Spinal cord (tissue), 10 donors: Measurements from ENCODE around the gene BEND7. TPM values are rescaled to one million over a fixed set of nuclear protein-coding genes. Genes with fewer than 3 reads are reported as not detected.

Source experiments
- DNase-seq, 6 donors: peaks; one replicate each; pipeline versions ENCODE4 v3.0.0 to v3.0.0-alpha.2; 2013 to 2015; ENCODE audit warnings: low spot score in 6 of 6, low read depth in 4 of 6
- H3K27ac ChIP-seq: one replicate; pipeline ENCODE4 v1.5.1; 2013; ENCODE audit warnings: low read depth, low read length, control low read depth
- H3K27me3 ChIP-seq: one replicate; pipeline ENCODE4 v1.6.1; 2013; ENCODE audit warnings: low read length; ENCODE audit not compliant: control insufficient read depth, insufficient read depth
- H3K36me3 ChIP-seq: one replicate; pipeline ENCODE4 v1.6.1; 2013; ENCODE audit warnings: low read length; ENCODE audit not compliant: control insufficient read depth, insufficient read depth
- H3K4me1 ChIP-seq: one replicate; pipeline ENCODE4 v1.6.1; 2013; ENCODE audit warnings: low read length; ENCODE audit not compliant: control insufficient read depth, insufficient read depth
- H3K4me3 ChIP-seq: one replicate; pipeline ENCODE4 v1.5.1; 2013; ENCODE audit warnings: low read depth, low read length, control low read depth
- H3K9me3 ChIP-seq: one replicate; pipeline ENCODE4 v1.6.1; 2013; ENCODE audit warnings: low read length; ENCODE audit not compliant: control insufficient read depth, insufficient read depth
- WGBS: methylation state at CpG from one replicate; pipeline ENCODE4 v1.1.5; 2013; ENCODE audit warnings: missing lambda C conversion rate; ENCODE audit not compliant: insufficient coverage; 5-methylcytosine and 5-hydroxymethylcytosine counted together
- polyA plus RNA-seq, 2 donors: library from polyadenylated mRNA; unstranded; fragments of 120-200 nt; gene quantifications; one replicate each; pipeline ENCODE4 v1.2.1, GENCODE V29; 2013; ENCODE audit not compliant: insufficient read length in 2 of 2
- total RNA-seq, 2 donors: library from RNA; depleted of rRNA in 1 of 2; stranded (reverse); fragments of 120-200 nt in 1 of 2; fragments of >200 nt in 1 of 2; gene quantifications; one replicate each; pipeline versions ENCODE4 v1.2.3 to v1.2.4, GENCODE V29; 2013 to 2014
- donor health status: healthy.

The BEND7 gene
- total and polyA plus RNA-seq, 4 donors: 20.0 to 28.2 (median 24.2) TPM

GRCh38 chr10:13400196-13400965 is 128.4 kb downstream of the BEND7 start:
- no peak overlapping the region for H3K4me3 ChIP-seq
- no peaks in the 10 kb centered on the region for H3K36me3 ChIP-seq
- WGBS: 71% methylated on average over 6 of the region's 15 CpGs
- H3K27me3 ChIP-seq: no peaks in the 10 kb centered on the region
- no peaks in the 10 kb centered on the region for H3K4me1 ChIP-seq
- DNase-seq: no peak
- H3K9me3 ChIP-seq: no peaks in the 10 kb centered on the region
- no peak overlapping the region for H3K27ac ChIP-seq

- no peak overlapping the region for H3K27ac ChIP-seq
- H3K4me3 ChIP-seq: no peak overlapping the region
- H3K4me1 ChIP-seq: no peaks in the 10 kb centered on the region
- no CpG with 5 or more reads among the region's 2 CpGs for WGBS
- no peaks in the 10 kb centered on the region for H3K27me3 ChIP-seq
- peak in 1 of 6 donors; percentile 21 for DNase-seq
- H3K36me3 ChIP-seq: no peaks in the 10 kb centered on the region
- H3K9me3 ChIP-seq: no peaks in the 10 kb centered on the region
Measured at GRCh38 chr10:13399752-13400151, 129.1 kb downstream of the BEND7 start.

GRCh38 chr10:13399236-13399635 is 129.6 kb downstream of the BEND7 start:
- DNase-seq: no peak
- H3K36me3 ChIP-seq: no peaks in the 10 kb centered on the region
- no peaks in the 10 kb centered on the region for H3K9me3 ChIP-seq
- no peak overlapping the region for H3K4me3 ChIP-seq
- WGBS: 97% methylated on average over 5 of the region's 8 CpGs
- no peaks in the 10 kb centered on the region for H3K27me3 ChIP-seq
- H3K27ac ChIP-seq: no peak overlapping the region
- H3K4me1 ChIP-seq: no peaks in the 10 kb centered on the region

GRCh38 chr10:13397052-13397451 is 131.8 kb downstream of the BEND7 start:
- H3K4me1 ChIP-seq: no peaks in the 10 kb centered on the region
- no peaks in the 10 kb centered on the region for H3K36me3 ChIP-seq
- no peak overlapping the region for H3K27ac ChIP-seq
- WGBS: 100% methylated on average over 3 of the region's 3 CpGs
- DNase-seq: no peak
- H3K4me3 ChIP-seq: no peak overlapping the region
- no peaks in the 10 kb centered on the region for H3K9me3 ChIP-seq
- no peaks in the 10 kb centered on the region for H3K27me3 ChIP-seq

GRCh38 chr10:13396369-13396768 is 132.4 kb downstream of the BEND7 start:
- no peaks in the 10 kb centered on the region for H3K4me1 ChIP-seq
- DNase-seq: no peak
- H3K36me3 ChIP-seq: no peaks in the 10 kb centered on the region
- no peaks in the 10 kb centered on the region for H3K27me3 ChIP-seq
- no peak overlapping the region for H3K27ac ChIP-seq
- H3K9me3 ChIP-seq: no peaks in the 10 kb centered on the region
- no peak overlapping the region for H3K4me3 ChIP-seq

GRCh38 chr10:13395540-13395939 is 133.3 kb downstream of the BEND7 start:
- no peak overlapping the region for H3K4me3 ChIP-seq
- no peaks in the 10 kb centered on the region for H3K4me1 ChIP-seq
- no peak for DNase-seq
- WGBS: no CpG with 5 or more reads among the region's 3 CpGs
- H3K36me3 ChIP-seq: no peaks in the 10 kb centered on the region
- no peaks in the 10 kb centered on the region for H3K27me3 ChIP-seq
- H3K27ac ChIP-seq: no peak overlapping the region
- H3K9me3 ChIP-seq: no peaks in the 10 kb centered on the region

GRCh38 chr10:13393640-13394039 is 135.2 kb downstream of the BEND7 start:
- H3K27me3 ChIP-seq: no peaks in the 10 kb centered on the region
- WGBS: no CpG with 5 or more reads among the region's 4 CpGs
- no peaks in the 10 kb centered on the region for H3K9me3 ChIP-seq
- H3K36me3 ChIP-seq: no peaks in the 10 kb centered on the region
- no peaks in the 10 kb centered on the region for H3K4me1 ChIP-seq
- no peak overlapping the region for H3K27ac ChIP-seq
- no peak overlapping the region for H3K4me3 ChIP-seq
- DNase-seq: no peak

GRCh38 chr10:13392701-13393100 is 136.1 kb downstream of the BEND7 start:
- Histone ChIP-seq H3K27ac (no peak overlapping the region), H3K4me3 (no peak overlapping the region), H3K27me3 (no peaks in the 10 kb centered on the region), H3K9me3 (no peaks in the 10 kb centered on the region), H3K4me1 (no peaks in the 10 kb centered on the region), H3K36me3 (no peaks in the 10 kb centered on the region)
- WGBS: 92% methylated on average over 5 of the region's 5 CpGs
- DNase-seq: no peak
